HL-60/S4 (cell line): ENCODE results near the gene PRDM7.
"Not testable (repeated sequence)": the region's sequence is repeated elsewhere in the genome, so short reads cannot be mapped to it uniquely, and the experiment has no call there.

ENCODE experiments used
- in situ Hi-C: fragments of 300-500 bp; cut with MboI; formaldehyde crosslinking; loops from 2 replicates; pipeline ENCODE4 v1.14.3; 2022; ENCODE audit warnings: low sequenced_read_pairs

PRDM7 gene

GRCh38 chr16:90072442-90073105, 4.6 kb downstream of the PRDM7 start:
- in situ Hi-C loops: no loop called here

- in situ Hi-C loops: no loop called here
Measured at GRCh38 chr16:90070440-90070839, 6.7 kb downstream of the PRDM7 start.

DNA sequence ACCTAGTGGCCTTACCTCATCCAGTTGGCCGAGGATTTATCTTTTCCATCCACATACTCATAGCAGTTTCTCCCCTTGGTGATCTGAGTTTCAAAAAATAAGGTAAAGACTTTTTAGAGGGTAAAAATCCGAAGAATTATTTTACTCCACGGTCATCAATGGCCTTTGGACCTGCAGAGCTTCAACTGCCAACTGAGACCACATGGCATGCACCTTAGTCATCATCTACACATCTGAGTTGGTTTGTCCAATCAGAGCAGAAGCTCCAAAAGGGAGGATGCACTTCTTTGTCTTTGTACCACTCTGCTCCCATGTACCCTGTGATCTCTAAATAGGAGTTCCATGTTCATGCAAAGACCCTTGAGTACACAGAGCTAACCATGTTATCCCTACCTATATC, 15.7 kb downstream of the PRDM7 start:
- in situ Hi-C loops: no loop called here

GRCh38 chr16:90057738-90058173, 19.4 kb downstream of the PRDM7 start:
- in situ Hi-C loops: no loop called here

DNA sequence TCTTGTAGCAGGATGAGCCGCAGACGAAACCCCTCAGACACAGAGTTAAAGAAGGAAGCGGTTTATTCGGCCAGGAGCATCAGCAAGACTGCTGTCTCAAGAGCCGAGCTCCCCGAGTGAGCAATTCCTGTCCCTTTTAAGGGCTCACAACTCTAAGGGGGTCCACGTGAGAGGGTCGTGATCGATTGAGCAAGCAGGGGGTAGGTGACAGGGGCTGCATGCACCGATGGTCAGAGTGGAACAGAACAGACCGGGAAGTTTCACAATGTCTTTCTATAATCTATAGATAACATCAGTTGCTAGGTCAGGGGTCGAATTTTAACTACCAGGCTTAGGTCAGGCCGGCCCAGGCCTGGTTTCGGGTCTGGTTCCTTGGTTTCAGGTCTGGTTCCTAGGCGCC, 20.6 kb downstream of the PRDM7 start:
- in situ Hi-C loops: not testable (repeated sequence)

- in situ Hi-C loops: no loop called here
Measured at GRCh38 chr16:90055371-90055770, 21.8 kb downstream of the PRDM7 start.

DNA sequence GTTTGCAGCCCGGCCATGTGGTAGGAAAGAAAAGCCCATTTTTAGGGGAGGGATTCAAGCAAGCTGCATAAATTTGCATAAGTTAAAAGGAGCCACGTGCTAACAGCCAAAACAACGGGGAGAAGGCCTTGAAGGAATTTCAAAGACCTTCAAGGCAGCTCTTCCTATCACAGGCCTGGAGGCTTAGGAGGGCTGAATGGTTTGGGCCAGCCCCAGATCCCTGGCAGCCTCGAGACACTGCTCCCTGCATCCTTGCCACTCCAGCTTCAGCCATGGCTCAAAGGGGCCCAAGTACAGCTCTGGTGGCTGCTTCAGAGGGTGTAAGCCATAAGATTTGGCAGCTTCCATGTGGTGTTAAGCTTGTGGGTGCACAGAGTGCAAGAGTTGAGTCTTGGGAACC, 22.6 kb downstream of the PRDM7 start:
- in situ Hi-C loops: no loop called here

GRCh38 chr16:90053902-90054500, 23.1 kb downstream of the PRDM7 start:
- in situ Hi-C loops: no loop called here

GRCh38 chr16:90050969-90051368, 26.2 kb downstream of the PRDM7 start:
- in situ Hi-C loops: no loop called here

DNA sequence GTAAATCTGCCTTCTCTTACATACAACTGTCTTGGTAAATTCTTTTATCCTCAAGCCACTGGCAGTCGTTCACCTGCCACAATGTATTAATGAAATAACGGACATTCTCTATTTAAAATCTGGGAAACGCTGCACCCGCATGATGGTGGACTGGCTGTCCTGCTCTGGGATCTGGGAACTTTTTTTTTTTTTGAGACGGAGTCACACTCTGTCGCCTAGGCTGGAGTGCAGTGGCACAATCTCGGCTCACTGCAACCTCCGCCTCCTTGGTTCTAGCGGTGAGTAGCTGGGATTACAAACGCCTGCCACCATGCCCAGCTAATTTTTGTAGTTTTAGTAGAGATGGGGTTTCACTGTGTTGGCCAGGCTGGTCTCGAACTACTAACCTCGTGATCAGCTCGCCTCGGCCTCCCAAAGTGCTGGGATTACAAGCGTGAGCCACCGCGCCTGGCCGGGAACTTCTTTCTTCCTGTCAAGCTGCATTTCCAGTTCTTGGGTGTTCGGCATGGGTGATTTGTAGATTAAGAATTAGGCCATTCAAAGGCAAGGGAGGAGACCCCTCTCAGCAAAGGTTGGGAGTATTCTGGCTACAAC, 28.3 kb downstream of the PRDM7 start:
- in situ Hi-C loops: no loop called here

DNA sequence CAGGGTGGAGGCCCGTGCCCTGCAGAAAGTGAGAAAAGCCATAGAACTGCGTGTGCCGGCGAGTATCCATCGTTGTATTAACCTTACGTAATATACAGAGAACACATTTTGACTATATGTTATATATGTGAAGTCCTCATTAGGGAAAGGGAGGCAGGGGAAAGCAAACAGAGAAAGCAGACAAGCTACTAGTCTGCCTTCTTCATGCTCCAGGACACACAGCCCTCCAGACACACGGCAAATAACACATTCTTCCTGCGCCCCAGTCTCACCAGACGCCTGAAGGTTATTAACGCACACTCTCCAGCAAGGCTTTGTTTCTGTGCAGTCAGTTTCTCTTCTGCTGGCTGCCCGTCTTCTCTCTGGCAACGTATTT, 28.8 kb downstream of the PRDM7 start:
- in situ Hi-C loops: no loop called here

- in situ Hi-C loops: no loop called here
Measured at GRCh38 chr16:90047714-90048346, 29.3 kb downstream of the PRDM7 start.

DNA sequence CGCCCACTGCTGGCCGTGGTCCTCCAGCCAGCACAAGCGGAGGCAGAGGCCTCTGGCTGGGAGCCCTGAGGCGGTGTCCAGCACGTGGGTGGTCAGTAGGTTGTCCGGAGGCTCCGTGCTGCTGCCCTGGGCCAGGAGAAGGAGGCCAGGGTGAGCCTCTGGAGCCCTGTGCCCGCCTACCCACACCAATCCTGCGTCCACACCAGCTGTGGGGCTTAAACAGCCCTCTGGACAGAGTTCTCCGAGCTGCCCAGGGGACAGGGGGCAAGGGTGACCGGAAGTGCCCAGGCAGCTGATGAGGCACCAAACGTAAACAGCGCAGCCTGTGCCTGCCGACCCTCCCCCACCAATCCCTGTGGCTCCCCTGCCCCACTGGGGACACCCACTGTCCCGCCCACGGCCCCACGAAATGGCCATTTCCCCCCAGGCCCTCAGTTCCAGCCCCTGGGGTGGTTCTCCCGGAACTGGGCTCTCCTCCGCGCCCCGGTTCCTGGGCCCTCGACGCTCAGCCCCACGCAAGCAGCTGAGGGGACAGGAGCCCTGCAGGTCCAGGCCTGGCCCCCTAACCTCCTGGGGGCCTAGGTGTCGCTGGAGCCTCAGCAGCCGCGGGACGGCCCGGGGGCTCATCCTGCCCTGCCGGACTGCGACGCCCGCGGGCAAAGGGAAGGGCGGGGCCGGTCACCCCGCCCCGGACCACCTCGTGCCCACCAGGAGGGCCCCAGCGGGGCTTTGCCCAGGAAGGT, 30.0 kb downstream of the PRDM7 start:
- in situ Hi-C loops: no loop called here

GRCh38 chr16:90046122-90046970, 30.8 kb downstream of the PRDM7 start:
- in situ Hi-C loops: no loop called here

DNA sequence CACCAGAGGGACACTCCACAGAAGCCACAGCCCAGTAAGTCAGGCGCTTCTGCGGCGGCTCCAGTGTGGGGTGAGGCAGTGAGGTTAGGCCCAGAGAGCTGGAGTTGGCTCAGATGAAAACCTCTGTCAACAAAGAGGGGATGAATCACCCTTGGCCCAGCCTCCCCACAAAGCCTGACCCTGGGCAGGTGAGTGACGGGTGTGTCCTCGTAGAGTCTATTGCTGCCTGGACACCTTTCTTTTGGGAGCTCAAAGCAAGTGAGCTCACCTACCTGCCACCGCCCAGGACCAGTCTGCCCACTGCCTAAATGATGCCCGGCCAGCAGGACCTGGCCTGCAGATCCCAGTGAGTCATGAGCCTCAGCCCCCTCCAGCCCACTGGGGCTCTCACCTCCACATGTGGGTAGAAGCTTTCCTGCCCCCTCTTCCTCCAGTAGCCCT, 33.0 kb downstream of the PRDM7 start:
- in situ Hi-C loops: no loop called here

GRCh38 chr16:90043526-90043925, 33.6 kb downstream of the PRDM7 start:
- in situ Hi-C loops: no loop called here

DNA sequence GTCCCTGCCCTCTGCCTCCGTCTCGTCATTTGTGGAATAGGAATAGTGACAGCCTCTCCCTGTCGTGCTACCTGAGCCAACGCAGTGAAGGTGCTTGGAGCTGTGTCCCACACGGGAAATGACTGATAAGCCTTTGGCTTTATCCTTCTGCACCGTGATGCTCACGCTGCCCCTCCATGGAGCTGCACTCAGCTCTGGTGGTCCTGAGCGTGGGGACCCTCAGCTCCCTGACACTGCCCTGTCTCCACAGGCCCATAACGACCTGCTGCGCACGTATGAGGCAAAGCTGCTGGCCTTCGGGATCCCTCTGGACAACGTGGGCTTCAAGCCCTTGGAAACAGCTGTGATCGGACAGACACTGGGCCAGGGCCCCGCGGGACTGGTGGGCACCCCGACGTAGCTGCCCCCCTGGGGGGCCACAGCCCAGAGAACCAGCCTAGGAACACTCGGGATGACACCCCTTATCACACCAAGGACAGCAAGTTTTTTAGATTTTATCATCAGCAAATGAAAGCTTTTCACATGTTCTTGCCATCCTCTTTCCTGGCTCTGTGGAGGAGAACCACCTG, 34.1 kb downstream of the PRDM7 start:
- in situ Hi-C loops: no loop called here

DNA sequence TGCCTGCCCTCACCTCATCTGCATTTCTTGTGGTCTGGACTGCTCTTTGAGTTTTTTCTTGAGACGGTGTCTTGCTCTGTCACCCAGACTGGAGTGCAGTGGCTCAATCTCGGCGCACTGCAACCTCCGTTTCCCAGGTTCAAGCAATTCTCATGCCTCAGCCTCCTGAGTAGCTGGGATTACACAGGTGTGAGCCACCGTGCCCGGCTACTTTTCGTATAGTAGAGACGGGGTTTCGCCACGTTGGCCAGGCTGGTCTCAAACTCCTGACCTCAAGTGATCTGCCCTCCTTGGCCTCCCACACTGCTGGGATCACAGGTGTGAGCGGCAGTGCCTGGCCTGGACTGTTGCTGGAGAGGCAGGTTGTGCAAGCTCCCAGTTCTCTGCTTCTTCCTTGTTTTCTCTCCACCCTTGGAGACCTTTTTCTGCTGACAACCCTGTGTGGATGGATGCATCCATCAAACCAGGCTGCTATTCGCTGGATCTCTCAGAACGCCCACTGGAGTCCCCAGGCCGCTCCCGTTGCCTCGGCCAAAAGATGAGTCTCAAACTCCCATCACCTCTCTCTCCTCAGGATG, 35.1 kb downstream of the PRDM7 start:
- in situ Hi-C loops: no loop called here

GRCh38 chr16:90040152-90041023, 36.7 kb downstream of the PRDM7 start:
- in situ Hi-C loops: no loop called here
